Endothelial cell (in vitro differentiated cells): Measurements from ENCODE around the gene SLC25A25. TPM values are rescaled to one million over a fixed set of nuclear protein-coding genes. Genes with fewer than 3 reads are reported as not detected.

Source experiments
- DNase-seq: peaks from one replicate; pipeline ENCODE4 v3.0.0; 2021; ENCODE audit warnings: low spot score
- H3K27ac Mint-ChIP-seq: one replicate; pipeline ENCODE4 v1.8.0; 2021; ENCODE audit warnings: mixed read lengths, inconsistent platforms; ENCODE audit not compliant: unreplicated experiment
- H3K27me3 Mint-ChIP-seq: one replicate; pipeline ENCODE4 v1.8.0; 2021; ENCODE audit warnings: mild to moderate bottlenecking, moderate library complexity, mixed read lengths, inconsistent platforms; ENCODE audit not compliant: unreplicated experiment
- H3K36me3 Mint-ChIP-seq: one replicate; pipeline ENCODE4 v1.8.0; 2021; ENCODE audit warnings: mild to moderate bottlenecking, low read depth, mixed read lengths, inconsistent platforms; ENCODE audit not compliant: unreplicated experiment
- H3K4me1 Mint-ChIP-seq: one replicate; pipeline ENCODE4 v1.8.0; 2021; ENCODE audit warnings: mild to moderate bottlenecking, mixed read lengths, inconsistent platforms; ENCODE audit not compliant: unreplicated experiment
- H3K4me3 Mint-ChIP-seq: one replicate; pipeline ENCODE4 v1.8.0; 2021; ENCODE audit warnings: mild to moderate bottlenecking, mixed read lengths, inconsistent platforms; ENCODE audit not compliant: unreplicated experiment
- H3K9me3 Mint-ChIP-seq: one replicate; pipeline ENCODE4 v1.8.0; 2021; ENCODE audit warnings: mixed read lengths, inconsistent platforms; ENCODE audit not compliant: unreplicated experiment
- total RNA-seq: library from RNA; stranded (reverse); fragmentation: NEBNext Ultra II Directional; extraction: Animal tissue kit (Norgen Biotek cat#: 25700); gene quantifications from one replicate; pipeline ENCODE4 v1.2.1, GENCODE V29; 2021; ENCODE audit not compliant: unreplicated experiment
- TF ChIP-seq, protein P1 (sequence below): fragments of 200-600 bp; sonication (generic); IDR thresholded peaks from one replicate; pipeline ENCODE4 v1.5.0; 2021; ENCODE audit warnings: antibody characterized with exemption; ENCODE audit not compliant: unreplicated experiment

Gene SLC25A25
- total RNA-seq, 1 donor from 2014 or later: 8.5 TPM

DNA sequence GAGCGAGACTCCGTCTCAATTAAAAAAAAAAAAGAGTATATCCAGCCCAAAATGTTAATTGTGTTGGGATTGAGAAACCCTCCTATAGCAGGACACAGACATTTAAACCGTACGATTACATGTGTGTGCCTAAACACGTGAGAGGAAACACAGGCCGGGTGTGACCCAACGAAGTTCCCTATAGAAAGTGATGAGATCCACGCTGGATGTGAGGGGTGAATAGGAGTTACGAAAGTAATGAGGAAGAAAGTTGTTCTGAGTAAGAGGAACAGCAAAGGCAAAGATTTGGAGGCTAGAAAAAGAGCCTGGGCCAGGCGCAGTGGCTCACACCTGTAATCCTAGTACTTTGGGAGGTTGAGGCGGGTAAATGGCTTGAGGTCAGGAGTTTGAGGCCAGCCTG, 14.5 kb upstream of the SLC25A25 start:
- no peaks in the 10 kb centered on the region for H3K9me3 Mint-ChIP-seq
- H3K4me1 Mint-ChIP-seq: no peaks in the 10 kb centered on the region
- H3K27me3 Mint-ChIP-seq: peaks cover 2% of the 10 kb centered on the region
- H3K4me3 Mint-ChIP-seq: no peak overlapping the region
- H3K27ac Mint-ChIP-seq: no peak overlapping the region
- H3K36me3 Mint-ChIP-seq: no peaks in the 10 kb centered on the region
- DNase-seq: no peak
- TF ChIP-seq, protein P1, sequence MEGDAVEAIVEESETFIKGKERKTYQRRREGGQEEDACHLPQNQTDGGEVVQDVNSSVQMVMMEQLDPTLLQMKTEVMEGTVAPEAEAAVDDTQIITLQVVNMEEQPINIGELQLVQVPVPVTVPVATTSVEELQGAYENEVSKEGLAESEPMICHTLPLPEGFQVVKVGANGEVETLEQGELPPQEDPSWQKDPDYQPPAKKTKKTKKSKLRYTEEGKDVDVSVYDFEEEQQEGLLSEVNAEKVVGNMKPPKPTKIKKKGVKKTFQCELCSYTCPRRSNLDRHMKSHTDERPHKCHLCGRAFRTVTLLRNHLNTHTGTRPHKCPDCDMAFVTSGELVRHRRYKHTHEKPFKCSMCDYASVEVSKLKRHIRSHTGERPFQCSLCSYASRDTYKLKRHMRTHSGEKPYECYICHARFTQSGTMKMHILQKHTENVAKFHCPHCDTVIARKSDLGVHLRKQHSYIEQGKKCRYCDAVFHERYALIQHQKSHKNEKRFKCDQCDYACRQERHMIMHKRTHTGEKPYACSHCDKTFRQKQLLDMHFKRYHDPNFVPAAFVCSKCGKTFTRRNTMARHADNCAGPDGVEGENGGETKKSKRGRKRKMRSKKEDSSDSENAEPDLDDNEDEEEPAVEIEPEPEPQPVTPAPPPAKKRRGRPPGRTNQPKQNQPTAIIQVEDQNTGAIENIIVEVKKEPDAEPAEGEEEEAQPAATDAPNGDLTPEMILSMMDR: no peak

- Mint-ChIP-seq H3K27ac (no peak overlapping the region), H3K4me1 (no peaks in the 10 kb centered on the region), H3K36me3 (no peaks in the 10 kb centered on the region), H3K27me3 (peaks cover 2% of the 10 kb centered on the region), H3K9me3 (no peaks in the 10 kb centered on the region), H3K4me3 (no peak overlapping the region)
- TF ChIP-seq, protein P1: no peak
- DNase-seq: no peak
Measured at GRCh38 chr9:128054087-128054486, 13.9 kb upstream of the SLC25A25 start.

- H3K4me3 Mint-ChIP-seq: no peak overlapping the region
- no peaks in the 10 kb centered on the region for H3K9me3 Mint-ChIP-seq
- H3K4me1 Mint-ChIP-seq: no peaks in the 10 kb centered on the region
- no peaks in the 10 kb centered on the region for H3K36me3 Mint-ChIP-seq
- peaks cover 4% of the 10 kb centered on the region for H3K27me3 Mint-ChIP-seq
- no peak for DNase-seq
- TF ChIP-seq, protein P1: no peak
- H3K27ac Mint-ChIP-seq: no peak overlapping the region
Measured at GRCh38 chr9:128055344-128056040, 12.5 kb upstream of the SLC25A25 start.

GRCh38 chr9:128056086-128056485, 11.9 kb upstream of the SLC25A25 start:
- Mint-ChIP-seq H3K9me3 (no peaks in the 10 kb centered on the region), H3K27ac (no peak overlapping the region), H3K4me1 (no peaks in the 10 kb centered on the region), H3K4me3 (no peak overlapping the region), H3K27me3 (peaks cover 4% of the 10 kb centered on the region), H3K36me3 (no peaks in the 10 kb centered on the region)
- TF ChIP-seq, protein P1: no peak
- DNase-seq: no peak

DNA sequence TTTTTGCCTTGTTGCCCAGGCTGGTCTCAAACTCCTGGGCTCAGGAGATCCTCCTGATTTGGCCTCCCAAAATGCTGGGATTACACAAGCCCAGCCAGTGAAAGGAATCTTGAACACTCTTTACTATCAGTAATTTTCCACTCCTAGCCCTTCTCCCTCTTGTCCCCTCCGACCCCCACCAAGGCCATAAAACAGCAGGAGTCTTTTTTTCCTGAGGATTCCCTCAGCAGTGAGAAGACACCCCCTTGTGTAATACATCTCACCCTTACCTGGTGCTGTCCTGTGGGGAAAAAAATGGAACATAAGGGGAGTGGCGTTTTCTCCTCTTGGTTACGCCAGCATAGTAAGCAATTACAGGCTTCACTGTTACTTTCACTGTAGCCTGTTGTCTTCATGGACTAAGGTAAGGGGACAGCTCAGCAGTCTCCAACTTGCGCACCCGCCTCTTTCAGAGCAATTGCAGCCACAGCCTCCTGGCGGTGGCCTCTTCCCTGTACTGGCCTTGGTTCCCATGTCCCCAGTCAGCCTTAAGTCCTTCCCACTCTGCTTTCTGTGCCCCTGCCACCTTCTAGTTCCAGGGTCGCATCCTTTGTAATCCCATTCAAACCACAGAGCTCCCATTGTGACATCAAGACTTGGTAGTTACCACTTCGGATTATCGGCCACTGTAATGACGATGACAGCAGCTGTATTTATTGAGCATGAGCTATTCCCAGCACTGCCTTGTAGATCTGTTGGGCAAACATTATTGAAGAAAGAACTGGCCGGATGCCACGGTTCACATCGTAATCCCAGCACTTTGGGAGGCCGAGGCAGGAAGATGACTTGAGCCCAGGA, 10.9 kb upstream of the SLC25A25 start:
- TF ChIP-seq, protein P1: no peak
- Mint-ChIP-seq H3K27me3 (peaks cover 4% of the 10 kb centered on the region), H3K27ac (peak overlapping the region; percentile 30), H3K4me3 (no peak overlapping the region), H3K4me1 (peaks cover 1% of the 10 kb centered on the region), H3K36me3 (peaks cover 6% of the 10 kb centered on the region), H3K9me3 (no peaks in the 10 kb centered on the region)
- DNase-seq: no peak
